Measurements from ENCODE around the gene FAM89B. TPM values are rescaled to one million over a fixed set of nuclear protein-coding genes. Genes with fewer than 3 reads are reported as not detected.

FAM89B gene
- polyA plus RNA-seq, 3 donors = 51.3 to 139 (median 70.8) TPM

DNA sequence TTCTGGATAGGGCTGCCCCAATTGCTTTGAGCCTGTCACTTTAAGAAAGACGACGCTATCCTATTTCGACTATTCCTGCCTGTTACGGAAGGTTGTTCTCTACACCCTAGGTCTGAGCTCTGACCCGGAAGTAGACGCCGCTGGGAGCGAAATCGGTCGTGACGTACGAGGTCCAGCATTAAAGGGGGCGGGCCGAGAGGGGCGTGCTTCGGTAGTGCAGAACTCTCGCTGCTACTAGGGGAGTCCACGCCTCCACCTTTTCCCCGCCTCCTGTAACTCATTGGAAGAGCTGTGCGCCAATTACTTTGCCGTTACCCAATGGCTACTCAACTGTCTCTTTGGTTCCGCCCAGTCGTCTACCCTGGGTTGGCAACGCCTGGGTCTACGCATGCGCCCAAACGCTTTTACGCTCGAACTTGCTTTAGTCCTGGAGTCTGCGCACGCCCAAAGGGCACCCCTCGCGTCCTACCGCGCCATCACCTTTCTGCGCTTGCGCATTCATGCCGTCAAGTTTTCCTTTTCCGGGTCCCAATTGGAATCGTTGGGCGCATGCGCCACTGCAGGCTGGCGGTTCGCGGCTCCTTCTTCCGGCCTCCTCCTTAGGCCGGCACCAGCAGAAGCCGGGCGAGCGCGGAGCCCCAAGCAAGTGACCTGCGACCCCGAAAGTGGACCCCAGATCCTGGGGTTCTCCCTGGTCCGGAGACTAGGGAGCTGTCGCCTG is 43.1 kb downstream of the FAM89B start, which contains the start of gene PCNX3:
TSS of gene PCNX3 (plus strand) at position 548 of the 721 bp plus-strand sequence. CDS start 536 bp downstream, outside the sequence.
- H4K20me1 ChIP-seq (ENCODE audit: insufficient read depth, low read length) = peaks cover 83% of the 10 kb centered on the region
- H3K4me1 ChIP-seq (ENCODE audit: control insufficient read depth in 1 of 2, insufficient read depth in 2 of 2, low read length in 2 of 2) = peaks cover 40 to 54% of the 10 kb centered on the region in 2 donors
- intact Hi-C loops (cut with micrococcal nuclease) = loop anchor here (2.0 to 10.0 kb wide), 4 partner anchors 37 to 71 kb away; partner anchors contain the start of gene ZNRD2 (in 1 of the 2)
- under 1% methylated on average over 51 of the region's 55 CpGs for WGBS (ENCODE audit: insufficient coverage)
- Mint-ChIP-seq H3K9me3 (peaks cover 0 to 1% (median 0%) of the 10 kb centered on the region in 7 donors), H3K27me3 (ENCODE audit: low read depth in 3 of 3) (no peaks in the 10 kb centered on the region), H3K36me3 (peaks cover 36 to 59% of the 10 kb centered on the region in 2 donors), H3K27ac (peak within 1 kb of the TSS; percentile 96 to 99 (median 98)), H3K4me1 (peaks cover 39% of the 10 kb centered on the region), H3K4me3 (peak within 1 kb of the TSS; percentile 89 to 96)
- peaks cover 39 to 42% of the 10 kb centered on the region in 2 donors for H3K36me3 ChIP-seq (replicated peaks in 1 of 2; ENCODE audit: control insufficient read depth in 1 of 2, insufficient read depth in 2 of 2, low read length in 2 of 2)
- H3K27me3 ChIP-seq (ENCODE audit: control insufficient read depth in 2 of 2, insufficient read depth in 2 of 2, low read length in 2 of 2) = no peaks in the 10 kb centered on the region
- H3K4me3 ChIP-seq (replicated peaks in 1 of 3; ENCODE audit: low read depth in 2 of 3, low read length in 3 of 3) = peak within 1 kb of the TSS; percentile 79 to 96 (median 93)
- H3K27ac ChIP-seq (ENCODE audit: low read depth in 1 of 2, low read length in 2 of 2) = peak within 1 kb of the TSS; percentile 94 to 96
- TF ChIP-seq, protein P1, sequence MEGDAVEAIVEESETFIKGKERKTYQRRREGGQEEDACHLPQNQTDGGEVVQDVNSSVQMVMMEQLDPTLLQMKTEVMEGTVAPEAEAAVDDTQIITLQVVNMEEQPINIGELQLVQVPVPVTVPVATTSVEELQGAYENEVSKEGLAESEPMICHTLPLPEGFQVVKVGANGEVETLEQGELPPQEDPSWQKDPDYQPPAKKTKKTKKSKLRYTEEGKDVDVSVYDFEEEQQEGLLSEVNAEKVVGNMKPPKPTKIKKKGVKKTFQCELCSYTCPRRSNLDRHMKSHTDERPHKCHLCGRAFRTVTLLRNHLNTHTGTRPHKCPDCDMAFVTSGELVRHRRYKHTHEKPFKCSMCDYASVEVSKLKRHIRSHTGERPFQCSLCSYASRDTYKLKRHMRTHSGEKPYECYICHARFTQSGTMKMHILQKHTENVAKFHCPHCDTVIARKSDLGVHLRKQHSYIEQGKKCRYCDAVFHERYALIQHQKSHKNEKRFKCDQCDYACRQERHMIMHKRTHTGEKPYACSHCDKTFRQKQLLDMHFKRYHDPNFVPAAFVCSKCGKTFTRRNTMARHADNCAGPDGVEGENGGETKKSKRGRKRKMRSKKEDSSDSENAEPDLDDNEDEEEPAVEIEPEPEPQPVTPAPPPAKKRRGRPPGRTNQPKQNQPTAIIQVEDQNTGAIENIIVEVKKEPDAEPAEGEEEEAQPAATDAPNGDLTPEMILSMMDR (IDR thresholded peaks at IDR 0.05) = no peak
- H2AFZ ChIP-seq (ENCODE audit: insufficient read depth, low read depth, low read length, poor library complexity, severe bottlenecking) = peak within 1 kb of the TSS; percentile 65
- H3K4me2 ChIP-seq (replicated peaks; ENCODE audit: extremely low read depth, low read length, poor library complexity, severe bottlenecking) = peak within 1 kb of the TSS; percentile 99
- DNase-seq = peak; percentile 100
- no peaks in the 10 kb centered on the region for H3K9me3 ChIP-seq (replicated peaks in 1 of 2; ENCODE audit: control insufficient read depth in 1 of 2, insufficient read depth in 1 of 2, low read length in 2 of 2)
- peaks cover 90% of the 10 kb centered on the region for H3K79me2 ChIP-seq (ENCODE audit: insufficient read depth, low read length)
- H3K9ac ChIP-seq (ENCODE audit: insufficient read depth, low read length, poor library complexity, severe bottlenecking) = peak within 1 kb of the TSS; percentile 92

DNA sequence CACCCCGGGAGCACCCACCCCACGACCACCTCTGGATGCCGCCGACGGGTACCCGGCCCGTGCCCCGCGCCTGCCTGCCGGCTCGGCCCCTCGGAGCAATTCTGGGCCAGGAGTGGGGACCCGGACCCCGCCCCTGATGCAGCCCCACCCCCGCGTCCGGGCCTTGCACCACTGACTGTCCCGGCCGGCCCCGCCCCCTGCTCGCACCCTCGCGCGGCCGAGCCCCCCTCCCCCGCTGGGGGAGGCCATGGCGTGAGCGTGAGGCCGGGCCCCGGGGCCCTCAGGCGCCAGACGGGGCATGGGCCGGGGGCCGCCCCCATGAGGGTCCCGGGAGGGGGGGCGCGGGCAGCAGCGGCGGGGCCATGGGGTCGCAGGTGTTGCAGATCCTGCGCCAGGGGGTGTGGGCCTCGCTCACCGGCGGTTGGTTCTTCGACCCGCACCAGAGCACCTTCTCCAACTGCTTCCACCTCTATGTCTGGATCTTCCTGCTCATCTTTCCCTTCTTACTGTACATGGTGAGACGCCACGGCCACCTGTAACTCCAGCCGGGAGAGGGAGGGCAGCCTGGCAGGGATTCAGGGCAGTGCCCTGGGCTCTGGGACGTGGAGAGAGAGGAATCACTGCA is 43.7 kb downstream of the FAM89B start:
- Histone ChIP-seq H3K27ac (ENCODE audit: low read depth in 1 of 2, low read length in 2 of 2) (peak overlapping the region; percentile 94 to 96), H4K20me1 (ENCODE audit: insufficient read depth, low read length) (peaks cover 83% of the 10 kb centered on the region), H3K27me3 (ENCODE audit: control insufficient read depth in 2 of 2, insufficient read depth in 2 of 2, low read length in 2 of 2) (no peaks in the 10 kb centered on the region), H3K4me1 (ENCODE audit: control insufficient read depth in 1 of 2, insufficient read depth in 2 of 2, low read length in 2 of 2) (peaks cover 34 to 47% of the 10 kb centered on the region in 2 donors), H3K4me3 (replicated peaks in 1 of 3; ENCODE audit: low read depth in 2 of 3, low read length in 3 of 3) (peak overlapping the region; percentile 76 to 96 (median 79)), H2AFZ (ENCODE audit: insufficient read depth, low read depth, low read length, poor library complexity, severe bottlenecking) (peak overlapping the region; percentile 65), H3K9me3 (replicated peaks in 1 of 2; ENCODE audit: control insufficient read depth in 1 of 2, insufficient read depth in 1 of 2, low read length in 2 of 2) (no peaks in the 10 kb centered on the region), H3K4me2 (replicated peaks; ENCODE audit: extremely low read depth, low read length, poor library complexity, severe bottlenecking) (peak overlapping the region; percentile 92), H3K79me2 (ENCODE audit: insufficient read depth, low read length) (peaks cover 84% of the 10 kb centered on the region), H3K9ac (ENCODE audit: insufficient read depth, low read length, poor library complexity, severe bottlenecking) (peak overlapping the region; percentile 92), H3K36me3 (replicated peaks in 1 of 2; ENCODE audit: control insufficient read depth in 1 of 2, insufficient read depth in 2 of 2, low read length in 2 of 2) (peaks cover 44 to 48% of the 10 kb centered on the region in 2 donors)
- H3K27me3 Mint-ChIP-seq (ENCODE audit: low read depth in 3 of 3) = no peaks in the 10 kb centered on the region
- H3K27ac Mint-ChIP-seq = peak overlapping the region; percentile 89 to 99 (median 96)
- WGBS (ENCODE audit: insufficient coverage) = under 1% methylated on average over 34 of the region's 50 CpGs
- H3K4me3 Mint-ChIP-seq = peak overlapping the region; percentile 89 to 93
- H3K9me3 Mint-ChIP-seq = peaks cover 0 to 1% (median 0%) of the 10 kb centered on the region in 7 donors
- peaks cover 35 to 61% of the 10 kb centered on the region in 2 donors for H3K36me3 Mint-ChIP-seq
- intact Hi-C loops (cut with micrococcal nuclease) = loop anchor here (2.0 to 10.0 kb wide), 4 partner anchors 36 to 71 kb away; partner anchors contain the start of gene ZNRD2 (in 1 of the 2)
- no peak for DNase-seq
- peaks cover 33% of the 10 kb centered on the region for H3K4me1 Mint-ChIP-seq
- TF ChIP-seq, protein P1 (IDR thresholded peaks at IDR 0.05) = no peak
